ENCODE measurements around the gene CST9L.

- TF ChIP-seq TAF1 (conservative IDR thresholded peaks at IDR 0.05) (no peak), CTCF (IDR thresholded peaks at IDR 0.05; ENCODE audit: low read depth, low read length, missing input control) (no peak), REST (IDR thresholded peaks at IDR 0.05) (no peak), EGR1 (IDR thresholded peaks at IDR 0.05; ENCODE audit: low read depth in 2 of 2) (no peak), GABPA (IDR thresholded peaks at IDR 0.05 in 1 of 2, conservative IDR thresholded peaks at IDR 0.05 in 1 of 2) (no peak), RAD21 (IDR thresholded peaks at IDR 0.05) (no peak), SP1 (IDR thresholded peaks at IDR 0.05) (no peak), ATF3 (IDR thresholded peaks at IDR 0.05) (no peak)
- TF ChIP-seq, protein P1, sequence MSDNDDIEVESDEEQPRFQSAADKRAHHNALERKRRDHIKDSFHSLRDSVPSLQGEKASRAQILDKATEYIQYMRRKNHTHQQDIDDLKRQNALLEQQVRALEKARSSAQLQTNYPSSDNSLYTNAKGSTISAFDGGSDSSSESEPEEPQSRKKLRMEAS (IDR thresholded peaks at IDR 0.05), result no peak
Observed at GRCh38 chr20:23562721-23563342, 5.5 kb downstream of the CST9L start.

Measured in liver (tissue), 3 donors.